CD14-positive monocyte (primary cell): ENCODE results near the gene STK11. TPM values are rescaled to one million over a fixed set of nuclear protein-coding genes. Genes with fewer than 3 reads are reported as not detected.

ENCODE experiments used
- DNase-seq, 3 donors: peaks; one replicate each; pipeline ENCODE4 v3.0.0-alpha.2; 2011 to 2022
- H2AFZ ChIP-seq: 2 replicates; pipeline ENCODE4 v1.6.0; 2012; ENCODE audit warnings: mild to moderate bottlenecking, low read depth, low read length, inconsistent platforms; ENCODE audit not compliant: insufficient read depth, poor library complexity, severe bottlenecking
- H3K27ac ChIP-seq, 2 donors: 1 replicate in 1 of 2; 2 replicates in 1 of 2; pipeline ENCODE4 v1.5.1; 2012 to 2013; ENCODE audit warnings: low read length in 2 of 2, control low read depth in 1 of 2, inconsistent platforms in 1 of 2, low read depth in 1 of 2, mild to moderate bottlenecking in 1 of 2
- H3K27me3 ChIP-seq, 2 donors: one replicate each; pipeline versions ENCODE4 v1.6.0 to v1.6.1; 2011 to 2013; ENCODE audit warnings: low read length in 2 of 2; ENCODE audit not compliant: control insufficient read depth in 2 of 2, insufficient read depth in 2 of 2
- H3K36me3 ChIP-seq, 2 donors: replicated peaks in 1 of 2; 1 replicate in 1 of 2; 2 replicates in 1 of 2; pipeline versions ENCODE4 v1.5.1 to v1.6.1; 2012 to 2013; ENCODE audit warnings: low read length in 2 of 2, control low read depth in 1 of 2, inconsistent platforms in 1 of 2, mild to moderate bottlenecking in 1 of 2; ENCODE audit not compliant: insufficient read depth in 2 of 2, control insufficient read depth in 1 of 2
- H3K4me1 ChIP-seq, 2 donors: 1 replicate in 1 of 2; 2 replicates in 1 of 2; pipeline versions ENCODE4 v1.5.1 to v1.6.1; 2012 to 2013; ENCODE audit warnings: low read length in 2 of 2, control low read depth in 1 of 2, inconsistent platforms in 1 of 2, mild to moderate bottlenecking in 1 of 2, moderate library complexity in 1 of 2; ENCODE audit not compliant: insufficient read depth in 2 of 2, control insufficient read depth in 1 of 2
- H3K4me2 ChIP-seq: replicated peaks from 2 replicates; pipeline ENCODE3; 2012; ENCODE audit warnings: low read length, moderate library complexity, mild to moderate bottlenecking; ENCODE audit not compliant: poor library complexity, severe bottlenecking; ENCODE audit errors: extremely low read depth
- H3K4me3 ChIP-seq, 3 experiments: fragments of 200-600 bp in 1 of 3; sonication (generic) in 1 of 3; replicated peaks in 1 of 3; 1 replicate in 2 of 3; 2 replicates in 1 of 3; pipeline ENCODE4 v1.5.1; 2011 to 2013; ENCODE audit warnings: low read length in 3 of 3, mild to moderate bottlenecking in 3 of 3, control low read depth in 2 of 3, low read depth in 2 of 3, inconsistent platforms in 1 of 3, moderate library complexity in 1 of 3
- H3K79me2 ChIP-seq: 2 replicates; pipeline ENCODE4 v1.6.0; 2012; ENCODE audit warnings: mild to moderate bottlenecking, control low read depth, inconsistent platforms, low read length, moderate library complexity; ENCODE audit not compliant: insufficient read depth
- H3K9ac ChIP-seq: 2 replicates; pipeline ENCODE4 v1.6.0; 2017; ENCODE audit warnings: low read length, mild to moderate bottlenecking; ENCODE audit not compliant: insufficient read depth, poor library complexity, severe bottlenecking
- H3K9me3 ChIP-seq, 2 donors: replicated peaks in 1 of 2; 1 replicate in 1 of 2; 2 replicates in 1 of 2; pipeline versions ENCODE4 v1.5.1 to v1.6.1; 2012 to 2013; ENCODE audit warnings: low read length in 2 of 2, control low read depth in 1 of 2; ENCODE audit not compliant: control insufficient read depth in 1 of 2, insufficient read depth in 1 of 2
- H4K20me1 ChIP-seq: 2 replicates; pipeline ENCODE4 v1.6.0; 2012; ENCODE audit warnings: mild to moderate bottlenecking, low read length, control low read depth, moderate library complexity; ENCODE audit not compliant: insufficient read depth
- H3K27ac Mint-ChIP-seq, 7 donors: one replicate each; pipeline ENCODE4 v1.8.0; 2020; ENCODE audit warnings: mild to moderate bottlenecking in 7 of 7, mixed read lengths in 7 of 7, moderate library complexity in 6 of 7, inconsistent platforms in 2 of 7
- H3K27me3 Mint-ChIP-seq, 3 donors: one replicate each; pipeline ENCODE4 v1.8.0; 2021 to 2022; ENCODE audit warnings: low read depth in 3 of 3, mild to moderate bottlenecking in 3 of 3, mixed read lengths in 3 of 3, moderate library complexity in 3 of 3, inconsistent platforms in 1 of 3
- H3K36me3 Mint-ChIP-seq, 2 donors: one replicate each; pipeline ENCODE4 v1.8.0; 2020; ENCODE audit warnings: mixed read lengths in 2 of 2, inconsistent platforms in 1 of 2, mild to moderate bottlenecking in 1 of 2
- H3K4me1 Mint-ChIP-seq: one replicate; pipeline ENCODE4 v1.8.0; 2020; ENCODE audit warnings: mild to moderate bottlenecking, mixed read lengths
- H3K4me3 Mint-ChIP-seq, 2 donors: one replicate each; pipeline ENCODE4 v1.8.0; 2020; ENCODE audit warnings: mild to moderate bottlenecking in 2 of 2, mixed read lengths in 2 of 2, moderate library complexity in 1 of 2
- H3K9me3 Mint-ChIP-seq, 7 donors: one replicate each; pipeline ENCODE4 v1.8.0; 2020 to 2022; ENCODE audit warnings: mixed read lengths in 7 of 7, mild to moderate bottlenecking in 6 of 7, moderate library complexity in 6 of 7, inconsistent platforms in 2 of 7
- CTCF ChIP-seq: fragments of 200-600 bp; IDR thresholded peaks from one replicate; pipeline ENCODE4 v1.8.0; 2022; ENCODE audit warnings: antibody characterized with exemption, mild to moderate bottlenecking
- WGBS: methylation state at CpG from one replicate; pipeline ENCODE4 v1.1.5; 2013; ENCODE audit warnings: missing lambda C conversion rate; ENCODE audit not compliant: insufficient coverage; 5-methylcytosine and 5-hydroxymethylcytosine counted together
- intact Hi-C, 2 donors: fragments of 100-400 bp; cut with micrococcal nuclease; formaldehyde crosslinking; loops; one replicate each; pipeline versions ENCODE4 v1.15.0 to v1.15.1; 2023
- polyA plus RNA-seq, 3 donors: library from polyadenylated mRNA; depleted of rRNA in 1 of 3; unstranded in 2 of 3; stranded (reverse) in 1 of 3; fragments of 300-500 nt in 2 of 3; fragments of >200 nt in 1 of 3; fragmentation: Illumina TruSeq in 2 of 3; gene quantifications; 1 replicate in 2 of 3; 2 replicates in 1 of 3; pipeline ENCODE4 v1.2.3, GENCODE V29; 2012 to 2021

Gene STK11
- polyA plus RNA-seq, 3 donors, result 6.2 to 72.1 (median 15.4) TPM

GRCh38 chr19:1159864-1160595 lies 45.5 kb upstream of the STK11 start:
- no peak overlapping the region for H3K9ac ChIP-seq
- peaks cover 83% of the 10 kb centered on the region for H3K79me2 ChIP-seq

DNA sequence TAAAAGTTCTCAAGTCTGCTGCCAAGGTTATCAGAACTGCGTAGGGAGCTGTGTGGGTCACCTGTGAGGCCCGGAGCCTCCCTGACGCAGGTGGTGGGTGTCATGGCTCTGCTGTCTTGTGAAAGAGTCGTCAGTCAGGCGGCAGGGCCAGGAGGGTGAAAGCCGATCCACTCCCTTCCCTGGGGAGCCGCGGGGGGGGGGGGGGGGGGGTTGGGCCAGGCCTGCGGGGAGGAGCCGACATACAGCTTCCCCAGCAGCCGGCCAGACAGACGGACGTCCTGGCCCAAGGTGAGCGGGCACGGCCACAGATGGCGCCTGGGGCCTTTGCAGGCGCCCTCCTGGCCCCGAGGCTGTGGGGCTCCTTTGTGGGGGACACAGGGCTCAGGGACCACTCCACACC lies 43.9 kb upstream of the STK11 start:
- no peak for DNase-seq
- peaks cover 83% of the 10 kb centered on the region for H3K79me2 ChIP-seq
- H2AFZ ChIP-seq, result no peak overlapping the region
- Mint-ChIP-seq H3K27ac (peak overlapping the region in 1 of 7 donors; percentile 61), H3K4me1 (peaks cover 14% of the 10 kb centered on the region), H3K36me3 (peaks cover 7 to 28% of the 10 kb centered on the region in 2 donors), H3K9me3 (peaks cover 0 to 4% (median 0%) of the 10 kb centered on the region in 7 donors), H3K4me3 (no peak overlapping the region), H3K27me3 (no peaks in the 10 kb centered on the region)
- peaks cover 9 to 16% of the 10 kb centered on the region in 2 donors for H3K36me3 ChIP-seq
- H3K27me3 ChIP-seq, result no peaks in the 10 kb centered on the region
- peaks cover 8 to 28% of the 10 kb centered on the region in 2 donors for H3K4me1 ChIP-seq
- peaks cover 94% of the 10 kb centered on the region for H4K20me1 ChIP-seq
- no peak overlapping the region for H3K9ac ChIP-seq
- intact Hi-C loops, result no loop called here
- no peak overlapping the region for H3K4me2 ChIP-seq
- 100% methylated on average over 2 of the region's 18 CpGs for WGBS
- H3K27ac ChIP-seq, result no peak overlapping the region
- TF ChIP-seq CTCF, result no peak
- no peak overlapping the region for H3K4me3 ChIP-seq
- H3K9me3 ChIP-seq, result no peaks in the 10 kb centered on the region

More at GRCh38 chr19:1159864-1160595, 45.5 kb upstream of the STK11 start:
- no peak for DNase-seq
- H3K4me2 ChIP-seq, result no peak overlapping the region
- H3K4me3 Mint-ChIP-seq, result no peak overlapping the region
- peaks cover 23% of the 10 kb centered on the region for H3K4me1 Mint-ChIP-seq
- no peak overlapping the region for H2AFZ ChIP-seq
- no peak overlapping the region for H3K27ac ChIP-seq
- no peak for TF ChIP-seq CTCF
- intact Hi-C loops, result no loop called here
- no peak overlapping the region for H3K27ac Mint-ChIP-seq
- no peaks in the 10 kb centered on the region for H3K27me3 Mint-ChIP-seq
- H3K9me3 Mint-ChIP-seq, result peaks cover 0 to 4% (median 0%) of the 10 kb centered on the region in 7 donors
- 77% methylated on average over 21 of the region's 31 CpGs for WGBS
- peaks cover 21 to 36% of the 10 kb centered on the region in 2 donors for H3K4me1 ChIP-seq
- peaks cover 5 to 10% of the 10 kb centered on the region in 2 donors for H3K36me3 ChIP-seq
- H3K4me3 ChIP-seq, result no peak overlapping the region
- H3K36me3 Mint-ChIP-seq, result peaks cover 5 to 29% of the 10 kb centered on the region in 2 donors
- H3K9me3 ChIP-seq, result no peaks in the 10 kb centered on the region
- H4K20me1 ChIP-seq, result peaks cover 94% of the 10 kb centered on the region
- no peaks in the 10 kb centered on the region for H3K27me3 ChIP-seq
